Measurements from ENCODE around the gene PSMG3. TPM values are rescaled to one million over a fixed set of nuclear protein-coding genes. Genes with fewer than 3 reads are reported as not detected.

Gene PSMG3
- total and polyA plus RNA-seq, 2 of the 8 experiments (the other 6 are each of a cell fraction or from before 2014, with no cell fraction given), result 30.2 to 62.0 TPM

- no peak for TF ChIP-seq NANOG (IDR thresholded peaks at IDR 0.05; ENCODE audit: insufficient read depth, low read depth, low read length, poor library complexity, severe bottlenecking)
- no peak for TF ChIP-seq CTCF (IDR thresholded peaks at IDR 0.05; ENCODE audit: control extremely low read depth in 1 of 3, insufficient read depth in 1 of 3, low read depth in 1 of 3, low read length in 3 of 3)
Measured at GRCh38 chr7:1586126-1586826, 16.4 kb upstream of the PSMG3 start (continued).
